Smooth muscle cell (in vitro differentiated cells): Measurements from ENCODE around the gene ASTN2. TPM values are rescaled to one million over a fixed set of nuclear protein-coding genes. Genes with fewer than 3 reads are reported as not detected.

Source experiments
- DNase-seq: peaks from one replicate; lab custom pipeline; 2025; ENCODE audit not compliant: unreplicated experiment; lab: John Stamatoyannopoulos, UW
- H2AFZ ChIP-seq: fragments of 200-600 bp; sonication (generic); 2 replicates; pipeline ENCODE4 v1.6.0; 2016; ENCODE audit warnings: antibody characterized with exemption, low read depth, mild to moderate bottlenecking
- H3F3A ChIP-seq: fragments of 200-600 bp; sonication (generic); 2 replicates; pipeline ENCODE4 v1.6.0; 2017; ENCODE audit warnings: antibody characterized with exemption, low read depth
- H3K27ac ChIP-seq: fragments of 200-600 bp; sonication (generic); 2 replicates; pipeline ENCODE4 v1.5.1; 2016; ENCODE audit warnings: low read depth, mild to moderate bottlenecking
- H3K27me3 ChIP-seq: fragments of 200-600 bp; sonication (generic); 2 replicates; pipeline ENCODE4 v1.6.1; 2016; ENCODE audit warnings: low read depth, mild to moderate bottlenecking
- H3K36me3 ChIP-seq: fragments of 200-600 bp; sonication (generic); 2 replicates; pipeline ENCODE4 v1.5.1; 2016; ENCODE audit warnings: low read depth
- H3K4me1 ChIP-seq: fragments of 200-600 bp; sonication (generic); 2 replicates; pipeline ENCODE4 v1.5.1; 2016; ENCODE audit warnings: low read depth
- H3K4me2 ChIP-seq: fragments of 200-600 bp; sonication (generic); 2 replicates; pipeline ENCODE4 v1.6.0; 2016; ENCODE audit warnings: mild to moderate bottlenecking
- H3K4me3 ChIP-seq: fragments of 200-600 bp; sonication (generic); 2 replicates; pipeline ENCODE4 v1.5.1; 2016; ENCODE audit warnings: mild to moderate bottlenecking
- H3K79me2 ChIP-seq: fragments of 200-600 bp; sonication (generic); 2 replicates; pipeline ENCODE4 v1.6.0; 2016; ENCODE audit warnings: low read depth, mild to moderate bottlenecking
- H3K9ac ChIP-seq: fragments of 200-600 bp; sonication (generic); 2 replicates; pipeline ENCODE4 v1.6.0; 2016; ENCODE audit warnings: low read depth
- H3K9me3 ChIP-seq: fragments of 200-600 bp; sonication (generic); replicated peaks from 2 replicates; pipeline ENCODE4 v1.5.1; 2016; ENCODE audit warnings: low read depth
- H4K20me1 ChIP-seq: fragments of 200-600 bp; sonication (generic); 2 replicates; pipeline ENCODE4 v1.6.0; 2016; ENCODE audit warnings: low read depth
- CTCF ChIP-seq: fragments of 200-600 bp; sonication (generic); IDR thresholded peaks from 2 replicates; pipeline ENCODE4 v1.5.1; 2017; ENCODE audit warnings: borderline replicate concordance, mild to moderate bottlenecking, antibody characterized with exemption; ENCODE audit not compliant: insufficient read depth, poor library complexity, severe bottlenecking
- WGBS: methylation state at CpG from one replicate; pipeline ENCODE4 v1.1.7; 2016; ENCODE audit warnings: low lambda C conversion rate; 5-methylcytosine and 5-hydroxymethylcytosine counted together
- polyA plus RNA-seq: library from polyadenylated mRNA; unstranded; fragments of >200 nt; fragmentation: Nextera tagmentation; extraction: Ambion mirVana; gene quantifications from 2 replicates; pipeline ENCODE4 v1.2.1, GENCODE V29; 2016
- total RNA-seq: library from RNA; depleted of rRNA; stranded (reverse); fragments of >200 nt; gene quantifications from 2 replicates; pipeline ENCODE4 v1.2.3, GENCODE V29; 2014

ASTN2 gene
- total and polyA plus RNA-seq, 2 experiments from 2014 or later, result 6.5 to 6.7 TPM

DNA sequence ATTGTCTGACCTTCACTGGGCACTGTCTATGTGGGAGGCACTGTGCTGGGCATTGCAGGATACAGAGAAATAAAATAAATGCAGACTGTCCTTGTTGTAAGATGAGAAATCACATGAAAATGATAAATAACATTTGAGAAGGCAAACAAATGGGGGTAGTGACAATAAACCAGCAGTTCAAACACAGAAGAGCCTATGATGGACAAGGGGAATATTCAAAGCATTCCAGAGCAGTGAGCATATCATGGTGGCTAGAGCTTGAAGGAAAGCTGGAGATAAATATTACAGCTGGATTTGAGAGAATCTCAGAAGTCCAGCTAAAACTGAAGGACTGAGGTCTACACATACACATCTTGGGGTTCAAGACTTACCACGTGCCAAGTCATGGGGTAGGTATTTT is 209.9 kb downstream of the ASTN2 start:
- no peak overlapping the region for H3K4me2 ChIP-seq
- peak overlapping the region; percentile 50 for H3K27ac ChIP-seq
- H3K79me2 ChIP-seq, result no peaks in the 10 kb centered on the region
- H3K9me3 ChIP-seq, result peaks cover 5% of the 10 kb centered on the region
- no peak overlapping the region for H3K4me3 ChIP-seq
- no peaks in the 10 kb centered on the region for H4K20me1 ChIP-seq
- H3K36me3 ChIP-seq, result no peaks in the 10 kb centered on the region
- no peak overlapping the region for H3K9ac ChIP-seq
- no peaks in the 10 kb centered on the region for H3K27me3 ChIP-seq
- H3K4me1 ChIP-seq, result no peaks in the 10 kb centered on the region
- no peak overlapping the region for H2AFZ ChIP-seq
- TF ChIP-seq CTCF, result no peak
- peaks cover 3% of the 10 kb centered on the region for H3F3A ChIP-seq
- 21% methylated on average over 1 of the region's 1 CpG for WGBS
- DNase-seq, result no peak

GRCh38 chr9:117191504-117192261 is 223.2 kb downstream of the ASTN2 start:
- Histone ChIP-seq H3K4me1 (no peaks in the 10 kb centered on the region), H3K36me3 (no peaks in the 10 kb centered on the region), H3F3A (no peaks in the 10 kb centered on the region), H3K4me3 (no peak overlapping the region), H3K27ac (no peak overlapping the region), H2AFZ (no peak overlapping the region), H3K9me3 (no peaks in the 10 kb centered on the region), H3K9ac (no peak overlapping the region), H3K27me3 (no peaks in the 10 kb centered on the region), H3K79me2 (no peaks in the 10 kb centered on the region), H4K20me1 (no peaks in the 10 kb centered on the region), H3K4me2 (no peak overlapping the region)
- no peak for TF ChIP-seq CTCF
- no peak for DNase-seq
- WGBS, result 63% methylated on average over 5 of the region's 5 CpGs

DNA sequence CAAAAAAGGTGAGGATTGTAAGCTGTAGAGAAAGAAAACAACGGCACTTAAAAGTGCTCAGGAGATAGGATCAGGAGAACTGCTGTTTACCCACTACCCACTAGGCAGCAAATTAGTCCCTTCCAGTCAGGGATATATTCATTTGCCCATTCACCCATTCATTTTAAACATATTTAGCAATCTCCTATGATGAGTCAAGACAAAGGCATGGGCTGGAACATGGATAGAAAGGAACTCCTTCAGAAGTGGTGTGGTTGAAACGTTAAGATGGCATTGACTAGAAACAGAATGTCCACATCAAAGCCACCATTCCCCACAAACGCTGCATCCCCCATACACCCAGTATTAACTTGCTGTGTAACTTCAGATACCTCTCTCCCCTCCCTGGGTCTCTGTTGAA is 225.7 kb downstream of the ASTN2 start:
- H3F3A ChIP-seq, result no peaks in the 10 kb centered on the region
- 17% methylated on average over 3 of the region's 3 CpGs for WGBS
- no peaks in the 10 kb centered on the region for H3K4me1 ChIP-seq

More for the DNA sequence above, 225.7 kb downstream of the ASTN2 start:
- H3K27ac ChIP-seq, result no peak overlapping the region
- peak overlapping the region; percentile 58 for H3K4me2 ChIP-seq
- H2AFZ ChIP-seq, result no peak overlapping the region
- no peaks in the 10 kb centered on the region for H3K27me3 ChIP-seq
- no peak overlapping the region for H3K9ac ChIP-seq
- no peaks in the 10 kb centered on the region for H3K9me3 ChIP-seq
- H4K20me1 ChIP-seq, result no peaks in the 10 kb centered on the region
- H3K79me2 ChIP-seq, result no peaks in the 10 kb centered on the region
- no peak overlapping the region for H3K4me3 ChIP-seq
- DNase-seq, result no peak
- H3K36me3 ChIP-seq, result no peaks in the 10 kb centered on the region
- no peak for TF ChIP-seq CTCF
